ENCODE data around the gene NOX5.

DNA sequence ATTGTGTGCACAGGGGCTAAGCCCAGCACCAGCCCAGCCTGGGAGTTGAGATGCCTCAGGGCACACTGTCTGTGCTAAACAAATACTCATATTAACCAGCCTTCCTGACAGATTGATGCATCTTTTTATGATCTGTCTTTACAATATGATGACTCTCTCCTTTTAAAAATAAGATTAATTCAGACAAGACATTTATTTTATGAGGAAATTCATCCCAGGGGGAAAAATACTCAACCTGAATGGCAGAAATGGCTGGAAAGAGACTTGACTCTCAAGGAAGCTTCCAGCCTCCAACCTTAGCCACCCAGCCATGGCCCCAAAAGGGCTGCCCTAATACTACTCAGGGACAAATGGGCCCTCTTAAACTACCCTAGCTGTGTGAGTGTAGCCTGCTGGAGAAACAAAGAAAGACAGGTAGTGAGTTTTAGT, 46.9 kb downstream of the NOX5 start:
- TF ChIP-seq, protein P1, sequence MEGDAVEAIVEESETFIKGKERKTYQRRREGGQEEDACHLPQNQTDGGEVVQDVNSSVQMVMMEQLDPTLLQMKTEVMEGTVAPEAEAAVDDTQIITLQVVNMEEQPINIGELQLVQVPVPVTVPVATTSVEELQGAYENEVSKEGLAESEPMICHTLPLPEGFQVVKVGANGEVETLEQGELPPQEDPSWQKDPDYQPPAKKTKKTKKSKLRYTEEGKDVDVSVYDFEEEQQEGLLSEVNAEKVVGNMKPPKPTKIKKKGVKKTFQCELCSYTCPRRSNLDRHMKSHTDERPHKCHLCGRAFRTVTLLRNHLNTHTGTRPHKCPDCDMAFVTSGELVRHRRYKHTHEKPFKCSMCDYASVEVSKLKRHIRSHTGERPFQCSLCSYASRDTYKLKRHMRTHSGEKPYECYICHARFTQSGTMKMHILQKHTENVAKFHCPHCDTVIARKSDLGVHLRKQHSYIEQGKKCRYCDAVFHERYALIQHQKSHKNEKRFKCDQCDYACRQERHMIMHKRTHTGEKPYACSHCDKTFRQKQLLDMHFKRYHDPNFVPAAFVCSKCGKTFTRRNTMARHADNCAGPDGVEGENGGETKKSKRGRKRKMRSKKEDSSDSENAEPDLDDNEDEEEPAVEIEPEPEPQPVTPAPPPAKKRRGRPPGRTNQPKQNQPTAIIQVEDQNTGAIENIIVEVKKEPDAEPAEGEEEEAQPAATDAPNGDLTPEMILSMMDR (IDR thresholded peaks at IDR 0.05), result no peak
- no peak for TF ChIP-seq POLR2AphosphoS5 (IDR thresholded peaks at IDR 0.05; ENCODE audit: insufficient read depth in 1 of 2, low read depth in 1 of 2)

Measured in vagina (tissue), 2 donors.